Testis (tissue), 3 donors: ENCODE measurements around the gene SLC49A3. TPM values are rescaled to one million over a fixed set of nuclear protein-coding genes. Genes with fewer than 3 reads are reported as not detected.
"Not testable (repeated sequence)": the region's sequence is repeated elsewhere in the genome, so short reads cannot be mapped to it uniquely, and the experiment has no call there.

ENCODE experiments used
- DNase-seq: peaks from one replicate; pipeline ENCODE4 v3.0.0-alpha.2; 2019
- H3K27ac ChIP-seq, 2 donors: fragments of 200-600 bp; sonication (generic); one replicate each; pipeline ENCODE4 v1.5.1; 2019
- H3K27me3 ChIP-seq: fragments of 200-600 bp; sonication (generic); one replicate; pipeline ENCODE4 v1.5.1; 2019
- H3K36me3 ChIP-seq: fragments of 200-600 bp; sonication (generic); one replicate; pipeline ENCODE4 v1.5.1; 2017; ENCODE audit warnings: low read depth; ENCODE audit errors: missing control alignments
- H3K4me1 ChIP-seq: fragments of 200-600 bp; sonication (generic); one replicate; pipeline ENCODE4 v1.5.1; 2019
- H3K4me3 ChIP-seq, 2 donors: fragments of 200-600 bp; sonication (generic); one replicate each; pipeline ENCODE4 v1.5.1; 2017 to 2019
- H3K9me3 ChIP-seq: fragments of 200-600 bp; sonication (generic); one replicate; pipeline ENCODE4 v1.5.1; 2017
- CTCF ChIP-seq, 3 experiments: fragments of 450-650 bp in 2 of 3; fragments of 200-600 bp in 1 of 3; sonication (generic) in 1 of 3; IDR thresholded peaks; one replicate each; pipeline ENCODE4 v1.5.1; 2016 to 2019; ENCODE audit warnings: antibody characterized with exemption in 3 of 3, mild to moderate bottlenecking in 2 of 3, moderate library complexity in 1 of 3
- POLR2A ChIP-seq: fragments of 450-650 bp; IDR thresholded peaks from one replicate; pipeline ENCODE4 v1.6.1; 2017; ENCODE audit warnings: antibody characterized with exemption, mild to moderate bottlenecking, moderate library complexity
- WGBS, 2 donors: methylation state at CpG; one replicate each; pipeline ENCODE4 v1.1.5; 2018; 5-methylcytosine and 5-hydroxymethylcytosine counted together
- intact Hi-C: fragments of 100-400 bp; cut with DNase I; formaldehyde crosslinking; loops from one replicate; pipeline ENCODE4 v1.15.1; 2023; ENCODE audit warnings: low total_unique reads
- polyA plus RNA-seq: library from polyadenylated mRNA; stranded (reverse); fragments of 350-450 nt; fragmentation: Illumina TruSeq; extraction: RNeasy Lipid Tissue Mini Kit (QIAGEN cat#74804); gene quantifications from one replicate; pipeline ENCODE4 v1.2.3, GENCODE V29; 2014; ENCODE audit warnings: low read depth, low replicate concordance; ENCODE audit not compliant: insufficient read depth
- total RNA-seq, 2 donors: library from RNA; depleted of rRNA; stranded (reverse); fragments of >200 nt; gene quantifications; one replicate each; pipeline ENCODE4 v1.2.3, GENCODE V29; 2016

SLC49A3 gene
- total and polyA plus RNA-seq, 3 donors from 2014 or later, result 7.3 to 23.5 (median 10.1) TPM

- peak; percentile 97 for DNase-seq
- Histone ChIP-seq H3K4me3 (peak within 1 kb of the TSS; percentile 92 to 99), H3K36me3 (no peaks in the 10 kb centered on the region), H3K9me3 (no peaks in the 10 kb centered on the region), H3K27me3 (no peaks in the 10 kb centered on the region), H3K27ac (peak within 1 kb of the TSS; percentile 96 to 97), H3K4me1 (peaks cover 21% of the 10 kb centered on the region)
- WGBS, 2 donors, result 0% methylated on average over 2 to 61 of the region's 84 CpGs
- intact Hi-C loops, result no loop called here
- peak; percentile 79 to 98 (median 98) for TF ChIP-seq CTCF (IDR thresholded peaks at IDR 0.05)
- peak; percentile 59 for TF ChIP-seq POLR2A
Measured at GRCh38 chr4:674172-675035, 14.5 kb downstream of the SLC49A3 start, which contains the start of the genes ATP5ME and MYL5. TSS of gene ATP5ME (minus strand) at chr4:674276. CDS start at chr4:674247, 29 bp downstream. TSS of gene MYL5 (plus strand) at chr4:674542. CDS start at chr4:678027, 3,485 bp downstream.

- DNase-seq, result peak; percentile 46
- no peaks in the 10 kb centered on the region for H3K9me3 ChIP-seq
- H3K36me3 ChIP-seq, result no peaks in the 10 kb centered on the region
- peak overlapping the region; percentile 92 to 99 for H3K4me3 ChIP-seq
- H3K4me1 ChIP-seq, result peaks cover 21% of the 10 kb centered on the region
- TF ChIP-seq CTCF (IDR thresholded peaks at IDR 0.05), result no peak
- TF ChIP-seq POLR2A, result no peak
- intact Hi-C loops, result no loop called here
- WGBS, 2 donors, result 4 to 14% methylated on average over 14 to 55 of the region's 55 CpGs
- no peaks in the 10 kb centered on the region for H3K27me3 ChIP-seq
- H3K27ac ChIP-seq, result peak overlapping the region; percentile 70 to 73
Measured at GRCh38 chr4:673349-674091, 15.4 kb downstream of the SLC49A3 start.

GRCh38 chr4:671769-672168 is 17.2 kb downstream of the SLC49A3 start:
- Histone ChIP-seq H3K9me3 (no peaks in the 10 kb centered on the region), H3K36me3 (no peaks in the 10 kb centered on the region), H3K27ac (no peak overlapping the region), H3K4me1 (peaks cover 21% of the 10 kb centered on the region), H3K4me3 (no peak overlapping the region), H3K27me3 (no peaks in the 10 kb centered on the region)
- intact Hi-C loops, result no loop called here
- TF ChIP-seq POLR2A, result no peak
- no peak for TF ChIP-seq CTCF (IDR thresholded peaks at IDR 0.05)
- 90 to 100% methylated on average over 2 to 3 of the region's 3 CpGs for WGBS, 2 donors
- DNase-seq, result no peak

- WGBS, 2 donors, result 92 to 94% methylated on average over 11 of the region's 11 CpGs
- intact Hi-C loops, H3K4me3 ChIP-seq, H3K36me3 ChIP-seq, H3K27ac ChIP-seq, DNase-seq, H3K9me3 ChIP-seq, H3K27me3 ChIP-seq, H3K4me1 ChIP-seq: not testable (repeated sequence)
Measured at GRCh38 chr4:669806-670559, 19.0 kb downstream of the SLC49A3 start.

GRCh38 chr4:668219-668618 is 20.7 kb downstream of the SLC49A3 start:
- H3K4me3 ChIP-seq, DNase-seq, H3K27me3 ChIP-seq, H3K36me3 ChIP-seq, intact Hi-C loops, H3K9me3 ChIP-seq, H3K4me1 ChIP-seq, H3K27ac ChIP-seq: not testable (repeated sequence)
- 93 to 96% methylated on average over 6 of the region's 6 CpGs for WGBS, 2 donors
